Measurements from ENCODE around the gene ADAT1. TPM values are rescaled to one million over a fixed set of nuclear protein-coding genes. Genes with fewer than 3 reads are reported as not detected.
A peak's percentile ranks its signal among the peaks of the same experiment; 100 is the strongest.

Gene ADAT1
- total RNA-seq, 2 experiments from 2014 or later, result 50.7 to 56.0 TPM

GRCh38 chr16:75566040-75566757 lies 56.9 kb downstream of the ADAT1 start, which contains the start of gene GABARAPL2:
GABARAPL2 (plus strand) TSS chr16:75566379; CDS start chr16:75566487, 108 bp downstream.
- no peaks in the 10 kb centered on the region for H3K9me3 Mint-ChIP-seq
- ChIA-PET POLR2A (interaction anchor here (0.6 to 4.5 kb wide), 14 partner anchors 9 to 133 kb away, joined by 3 to 42 read pairs (median 4); partner anchors contain the start of genes ADAT1, CFDP1, KARS1 and TERF2IP), CTCF (interaction anchor here (1.0 to 3.4 kb wide), 7 partner anchors 12 to 101 kb away, joined by 4 to 20 read pairs (median 5); partner anchors contain the start of genes ADAT1, KARS1 and TERF2IP)
- H3K27me3 Mint-ChIP-seq, result peaks cover 14% of the 10 kb centered on the region
- peak; percentile 92 for DNase-seq
- peaks cover 38% of the 10 kb centered on the region for H3K4me1 Mint-ChIP-seq
- peak within 1 kb of the TSS; percentile 100 for H3K4me3 Mint-ChIP-seq
- peaks cover 28% of the 10 kb centered on the region for H3K36me3 Mint-ChIP-seq (ENCODE audit: low read depth)
- peak within 1 kb of the TSS; percentile 87 for H3K27ac Mint-ChIP-seq

GRCh38 chr16:75565640-75566039 lies 57.4 kb downstream of the ADAT1 start:
- CTCF ChIA-PET, result interaction anchor here (1.0 to 3.4 kb wide), 7 partner anchors 13 to 367 kb away, joined by 3 to 20 read pairs (median 7); partner anchors contain the start of genes ADAT1, KARS1, TERF2IP and TMEM170A
- DNase-seq, result no peak
- peak overlapping the region; percentile 87 for H3K27ac Mint-ChIP-seq
- POLR2A ChIA-PET, result interaction anchor here (1.0 to 4.5 kb wide), 9 partner anchors 9 to 132 kb away, joined by 3 to 42 read pairs (median 5); partner anchors contain the start of genes ADAT1, CFDP1, KARS1 and TERF2IP
- H3K36me3 Mint-ChIP-seq (ENCODE audit: low read depth), result peaks cover 26% of the 10 kb centered on the region
- peaks cover 14% of the 10 kb centered on the region for H3K27me3 Mint-ChIP-seq
- H3K4me3 Mint-ChIP-seq, result peak overlapping the region; percentile 100
- no peaks in the 10 kb centered on the region for H3K9me3 Mint-ChIP-seq
- H3K4me1 Mint-ChIP-seq, result peaks cover 38% of the 10 kb centered on the region

- Mint-ChIP-seq H3K36me3 (ENCODE audit: low read depth) (no peaks in the 10 kb centered on the region), H3K27me3 (peaks cover 19% of the 10 kb centered on the region), H3K27ac (no peak overlapping the region), H3K4me1 (peaks cover 14% of the 10 kb centered on the region), H3K4me3 (no peak overlapping the region), H3K9me3 (no peaks in the 10 kb centered on the region)
- POLR2A ChIA-PET, result no interaction called here
- no peak for DNase-seq
- CTCF ChIA-PET, result interaction anchor here (1.8 kb wide), 1 partner anchor 95 kb away, joined by 4 read pairs; the partner anchor contains the start of gene TMEM170A
Measured at GRCh38 chr16:75559564-75560372, 63.3 kb downstream of the ADAT1 start.

- no peak overlapping the region for H3K4me3 Mint-ChIP-seq
- H3K27ac Mint-ChIP-seq, result no peak overlapping the region
- peaks cover 18% of the 10 kb centered on the region for H3K4me1 Mint-ChIP-seq
- no peak for DNase-seq
- ChIA-PET CTCF (interaction anchor here (0.6 to 1.8 kb wide), 3 partner anchors 9 to 719 kb away, joined by 4 read pairs; partner anchors contain the start of gene TMEM170A), POLR2A (interaction anchor here (0.8 kb wide), 1 partner anchor 64 kb away, joined by 3 read pairs; the partner anchor contains the start of gene ADAT1)
- no peaks in the 10 kb centered on the region for H3K9me3 Mint-ChIP-seq
- H3K27me3 Mint-ChIP-seq, result peaks cover 16% of the 10 kb centered on the region
- H3K36me3 Mint-ChIP-seq (ENCODE audit: low read depth), result no peaks in the 10 kb centered on the region
Measured at GRCh38 chr16:75558846-75559401, 64.2 kb downstream of the ADAT1 start.

GRCh38 chr16:75556431-75556950 lies 66.6 kb downstream of the ADAT1 start:
- Mint-ChIP-seq H3K9me3 (no peaks in the 10 kb centered on the region), H3K27me3 (peaks cover 6% of the 10 kb centered on the region), H3K36me3 (ENCODE audit: low read depth) (no peaks in the 10 kb centered on the region), H3K4me3 (peak overlapping the region; percentile 86), H3K27ac (peak overlapping the region; percentile 71), H3K4me1 (peaks cover 23% of the 10 kb centered on the region)
- no peak for DNase-seq
- CTCF ChIA-PET, result interaction anchor here (0.6 to 1.5 kb wide), 8 partner anchors 11 to 207 kb away, joined by 3 to 16 read pairs (median 4); partner anchors contain the start of genes KARS1 and TERF2IP
- POLR2A ChIA-PET, result interaction anchor here (1.1 to 2.9 kb wide), 5 partner anchors 9 to 124 kb away, joined by 3 to 30 read pairs (median 10); partner anchors contain the start of genes ADAT1, GABARAPL2, KARS1 and TERF2IP

- H3K27ac Mint-ChIP-seq, result peak within 1 kb of the TSS; percentile 71
- peaks cover 5% of the 10 kb centered on the region for H3K27me3 Mint-ChIP-seq
- H3K36me3 Mint-ChIP-seq (ENCODE audit: low read depth), result no peaks in the 10 kb centered on the region
- peak; percentile 98 for DNase-seq
- peak within 1 kb of the TSS; percentile 86 for H3K4me3 Mint-ChIP-seq
- peaks cover 23% of the 10 kb centered on the region for H3K4me1 Mint-ChIP-seq
- H3K9me3 Mint-ChIP-seq, result no peaks in the 10 kb centered on the region
- ChIA-PET CTCF (interaction anchor here (0.6 to 1.5 kb wide), 8 partner anchors 11 to 208 kb away, joined by 3 to 16 read pairs (median 4); partner anchors contain the start of genes KARS1 and TERF2IP), POLR2A (interaction anchor here (1.1 to 2.9 kb wide), 5 partner anchors 10 to 123 kb away, joined by 3 to 30 read pairs (median 10); partner anchors contain the start of genes ADAT1, GABARAPL2, KARS1 and TERF2IP)
Measured at GRCh38 chr16:75555707-75556430, 67.2 kb downstream of the ADAT1 start, which contains the start of gene TMEM231. TMEM231 (minus strand) TSS chr16:75556252; CDS start chr16:75556209, 43 bp downstream.

- CTCF ChIA-PET, result interaction anchor here (0.8 to 1.5 kb wide), 8 partner anchors 12 to 209 kb away, joined by 3 to 16 read pairs (median 4); partner anchors contain the start of genes KARS1 and TERF2IP
- Mint-ChIP-seq H3K27me3 (peaks cover 5% of the 10 kb centered on the region), H3K9me3 (no peaks in the 10 kb centered on the region), H3K4me3 (peak overlapping the region; percentile 86), H3K36me3 (ENCODE audit: low read depth) (no peaks in the 10 kb centered on the region), H3K27ac (no peak overlapping the region), H3K4me1 (peaks cover 26% of the 10 kb centered on the region)
- DNase-seq, result peak; percentile 27
- POLR2A ChIA-PET, result interaction anchor here (1.1 to 2.9 kb wide), 6 partner anchors 11 to 123 kb away, joined by 3 to 30 read pairs (median 8); partner anchors contain the start of genes ADAT1, GABARAPL2, KARS1 and TERF2IP
Measured at GRCh38 chr16:75555213-75555706, 67.8 kb downstream of the ADAT1 start.

GRCh38 chr16:75552951-75553350 lies 70.1 kb downstream of the ADAT1 start:
- no peak overlapping the region for H3K27ac Mint-ChIP-seq
- H3K4me3 Mint-ChIP-seq, result no peak overlapping the region
- CTCF ChIA-PET, result interaction anchor here (1.1 to 3.5 kb wide), 3 partner anchors 12 to 88 kb away, joined by 3 to 16 read pairs (median 7); partner anchors contain the start of gene GABARAPL2
- H3K4me1 Mint-ChIP-seq, result peaks cover 34% of the 10 kb centered on the region
- H3K36me3 Mint-ChIP-seq (ENCODE audit: low read depth), result no peaks in the 10 kb centered on the region
- no peak for DNase-seq
- no peaks in the 10 kb centered on the region for H3K9me3 Mint-ChIP-seq
- no peaks in the 10 kb centered on the region for H3K27me3 Mint-ChIP-seq
- POLR2A ChIA-PET, result interaction anchor here (1.6 kb wide), 1 partner anchor 89 kb away, joined by 4 read pairs; no protein-coding TSS in a partner anchor

GRCh38 chr16:75550211-75550662 lies 72.8 kb downstream of the ADAT1 start:
- no peak overlapping the region for H3K4me3 Mint-ChIP-seq
- no peaks in the 10 kb centered on the region for H3K27me3 Mint-ChIP-seq
- POLR2A ChIA-PET, result interaction anchor here (1.1 kb wide), 1 partner anchor 17 kb away, joined by 4 read pairs; no protein-coding TSS in a partner anchor
- DNase-seq, result peak; percentile 42
- H3K27ac Mint-ChIP-seq, result no peak overlapping the region
- H3K36me3 Mint-ChIP-seq (ENCODE audit: low read depth), result no peaks in the 10 kb centered on the region
- H3K9me3 Mint-ChIP-seq, result no peaks in the 10 kb centered on the region
- peaks cover 24% of the 10 kb centered on the region for H3K4me1 Mint-ChIP-seq
- CTCF ChIA-PET, result interaction anchor here (0.8 to 3.5 kb wide), 13 partner anchors 9 to 350 kb away, joined by 3 to 16 read pairs (median 3); no protein-coding TSS in a partner anchor

Data from activated CD4-positive, alpha-beta memory T cell treated with anti-CD3 and anti-CD28 coated beads, Interleukin-2, amount 10 ng/mL, durations not matched to agents 7 days and 5 days (primary cell).